ENCODE measurements around the gene TPK1. TPM values are rescaled to one million over a fixed set of nuclear protein-coding genes. Genes with fewer than 3 reads are reported as not detected.
A peak's percentile ranks its signal among the peaks of the same experiment; 100 is the strongest.

Gene TPK1
- total RNA-seq, 2 donors from 2014 or later, result 4.1 to 6.4 TPM

- TF ChIP-seq CTCF (IDR thresholded peaks at IDR 0.05), result no peak
- Histone ChIP-seq H3K4me1 (no peaks in the 10 kb centered on the region), H3K27me3 (no peaks in the 10 kb centered on the region), H3K9me3 (peaks cover 0 to 10% of the 10 kb centered on the region in 2 donors), H3K36me3 (no peaks in the 10 kb centered on the region), H3K4me3 (no peak overlapping the region), H3K27ac (no peak overlapping the region)
- DNase-seq (ENCODE audit: low spot score), result no peak
These were observed 376.2 kb downstream of the TPK1 start for GRCh38 chr7:144459635-144460034.

DNA sequence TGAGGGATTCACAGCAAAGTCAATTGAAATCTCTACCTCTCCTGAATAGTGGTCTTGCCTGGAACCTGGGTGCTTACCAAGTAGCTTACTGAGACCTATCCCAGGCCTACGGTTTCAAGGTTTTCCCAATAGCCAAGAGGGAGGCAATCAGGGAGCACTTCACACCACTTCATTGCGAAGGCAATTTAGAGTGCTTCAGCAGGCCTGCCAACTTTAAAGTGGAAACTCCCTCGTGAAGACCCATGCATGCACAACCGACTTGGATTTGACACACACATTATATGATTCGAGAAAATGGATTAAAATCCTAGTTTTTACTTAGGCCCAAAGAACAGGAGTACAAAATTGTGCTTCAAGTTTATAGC is 380.8 kb downstream of the TPK1 start:
- Histone ChIP-seq H3K27ac (no peak overlapping the region), H3K27me3 (no peaks in the 10 kb centered on the region), H3K4me3 (no peak overlapping the region), H3K4me1 (no peaks in the 10 kb centered on the region), H3K9me3 (no peaks in the 10 kb centered on the region), H3K36me3 (no peaks in the 10 kb centered on the region)
- no peak for TF ChIP-seq CTCF (IDR thresholded peaks at IDR 0.05)
- DNase-seq (ENCODE audit: low spot score), result no peak

- Histone ChIP-seq H3K27me3 (no peaks in the 10 kb centered on the region), H3K36me3 (no peaks in the 10 kb centered on the region), H3K4me3 (no peak overlapping the region), H3K27ac (no peak overlapping the region), H3K9me3 (no peaks in the 10 kb centered on the region), H3K4me1 (no peaks in the 10 kb centered on the region)
- no peak for DNase-seq (ENCODE audit: low spot score)
- peak in 1 of 2 donors; percentile 46 for TF ChIP-seq CTCF (IDR thresholded peaks at IDR 0.05)
These were observed 381.4 kb downstream of the TPK1 start for GRCh38 chr7:144454256-144455039.

DNA sequence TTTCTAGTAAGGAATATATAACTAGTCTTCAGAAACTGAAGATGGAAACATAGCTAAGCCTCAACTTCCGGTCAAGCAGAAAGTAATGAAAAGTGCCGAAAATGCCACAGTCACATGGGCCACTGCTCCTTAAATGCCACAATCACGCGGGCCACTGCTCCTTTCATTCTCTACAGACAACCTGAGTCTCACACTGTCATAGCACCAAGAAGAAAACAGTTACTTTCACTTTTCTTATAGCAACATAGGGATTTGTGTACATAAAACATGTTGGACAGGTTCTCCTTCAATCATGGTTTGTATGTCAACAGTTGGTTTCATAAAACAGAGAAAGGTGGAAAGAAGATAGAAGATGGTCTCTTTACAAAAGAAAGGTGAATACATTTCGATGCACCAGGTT is 383.8 kb downstream of the TPK1 start:
- Histone ChIP-seq H3K27ac (no peak overlapping the region), H3K27me3 (no peaks in the 10 kb centered on the region), H3K4me3 (no peak overlapping the region), H3K36me3 (no peaks in the 10 kb centered on the region), H3K4me1 (no peaks in the 10 kb centered on the region), H3K9me3 (no peaks in the 10 kb centered on the region)
- no peak for TF ChIP-seq CTCF (IDR thresholded peaks at IDR 0.05)
- DNase-seq (ENCODE audit: low spot score), result no peak

GRCh38 chr7:144445590-144445989 is 390.3 kb downstream of the TPK1 start:
- DNase-seq (ENCODE audit: low spot score), result no peak
- H3K4me3 ChIP-seq, result no peak overlapping the region
- H3K27me3 ChIP-seq, result no peaks in the 10 kb centered on the region
- H3K4me1 ChIP-seq, result no peaks in the 10 kb centered on the region
- no peak overlapping the region for H3K27ac ChIP-seq
- no peak for TF ChIP-seq CTCF (IDR thresholded peaks at IDR 0.05)
- H3K36me3 ChIP-seq, result no peaks in the 10 kb centered on the region
- no peaks in the 10 kb centered on the region for H3K9me3 ChIP-seq

DNA sequence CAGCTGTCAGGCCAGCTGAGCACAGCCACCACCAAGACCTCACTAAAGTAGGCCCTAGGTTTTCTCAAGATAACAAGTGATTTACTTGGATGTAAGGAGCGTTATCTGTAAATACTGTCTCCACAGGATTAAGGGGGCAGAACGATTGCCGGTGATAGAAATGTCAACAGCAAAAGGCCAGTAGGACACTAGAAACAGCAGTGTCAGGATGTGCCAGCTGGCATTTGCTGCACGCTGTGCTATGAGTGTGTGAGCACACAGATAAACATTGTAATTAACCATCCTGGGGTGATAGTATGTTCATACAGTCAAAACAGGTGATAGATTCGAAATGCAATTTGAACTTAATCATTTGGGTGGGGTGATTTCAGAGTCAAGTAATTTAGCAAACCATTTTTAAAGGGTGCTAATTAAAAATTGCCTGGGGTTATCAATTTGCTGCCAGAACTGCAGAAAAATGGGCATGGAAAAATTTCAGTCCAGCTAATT is 396.1 kb downstream of the TPK1 start:
- Histone ChIP-seq H3K27ac (no peak overlapping the region), H3K4me3 (no peak overlapping the region), H3K9me3 (no peaks in the 10 kb centered on the region), H3K27me3 (no peaks in the 10 kb centered on the region), H3K4me1 (no peaks in the 10 kb centered on the region), H3K36me3 (no peaks in the 10 kb centered on the region)
- no peak for DNase-seq (ENCODE audit: low spot score)
- TF ChIP-seq CTCF (IDR thresholded peaks at IDR 0.05), result no peak

Measured in right atrium auricular region (tissue), 2 donors.